ENCODE data around the gene CD79A. TPM values are rescaled to one million over a fixed set of nuclear protein-coding genes. Genes with fewer than 3 reads are reported as not detected.
A peak's percentile ranks its signal among the peaks of the same experiment; 100 is the strongest.

The CD79A gene
- total RNA-seq, 2 experiments from 2014 or later = 2.5 to 2.7 TPM

GRCh38 chr19:41928754-41929535 lies 51.9 kb downstream of the CD79A start:
- Mint-ChIP-seq H3K36me3 (ENCODE audit: low read depth) (no peaks in the 10 kb centered on the region), H3K9me3 (no peaks in the 10 kb centered on the region), H3K27ac (peak overlapping the region; percentile 40), H3K27me3 (ENCODE audit: low read depth) (no peaks in the 10 kb centered on the region), H3K4me3 (peak overlapping the region; percentile 73), H3K4me1 (ENCODE audit: low read depth) (peaks cover 23% of the 10 kb centered on the region)
- peak; percentile 64 for DNase-seq
- intact Hi-C loops (cut with micrococcal nuclease) = loop anchor here (1.0 to 2.0 kb wide), 2 partner anchors 16 to 42 kb away; no protein-coding TSS in a partner anchor
- CTCF ChIA-PET = interaction anchor here (0.9 to 1.5 kb wide), 4 partner anchors 10 to 55 kb away, joined by 3 to 5 read pairs (median 4); no protein-coding TSS in a partner anchor

DNA sequence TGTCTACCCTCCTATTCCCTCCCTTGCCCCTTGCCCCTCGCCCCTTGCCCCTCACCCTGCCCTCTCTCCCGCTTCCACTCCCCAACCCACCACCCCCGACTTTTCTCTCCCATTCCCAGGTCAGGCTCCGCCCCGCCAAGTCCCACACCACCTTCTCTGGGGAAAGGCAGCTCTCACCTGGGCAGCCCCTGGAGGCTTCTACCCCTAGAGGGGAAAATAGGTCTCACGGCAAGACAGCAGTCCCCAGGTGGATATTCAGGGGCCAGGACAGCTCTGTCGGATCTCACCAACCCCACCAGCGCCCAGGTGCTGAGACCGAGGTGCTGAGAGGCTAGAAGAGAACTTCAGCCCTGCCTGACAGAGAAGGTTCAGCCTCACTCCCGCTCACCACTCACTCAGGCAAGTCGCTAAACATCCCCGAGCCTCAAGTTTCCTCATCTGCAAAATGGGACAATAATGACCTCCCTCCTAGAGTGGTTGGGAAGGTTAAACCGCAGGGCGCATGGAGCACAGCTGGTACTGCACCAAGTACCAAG lies 52.5 kb downstream of the CD79A start:
- CTCF ChIA-PET = interaction anchor here (1.4 to 1.5 kb wide), 2 partner anchors 12 to 42 kb away, joined by 3 to 4 read pairs; no protein-coding TSS in a partner anchor
- no peaks in the 10 kb centered on the region for H3K27me3 Mint-ChIP-seq (ENCODE audit: low read depth)
- H3K36me3 Mint-ChIP-seq (ENCODE audit: low read depth) = no peaks in the 10 kb centered on the region
- H3K4me1 Mint-ChIP-seq (ENCODE audit: low read depth) = peaks cover 27% of the 10 kb centered on the region
- no peaks in the 10 kb centered on the region for H3K9me3 Mint-ChIP-seq
- intact Hi-C loops (cut with micrococcal nuclease) = loop anchor here (1.0 to 2.0 kb wide), 2 partner anchors 15 to 42 kb away; no protein-coding TSS in a partner anchor
- H3K27ac Mint-ChIP-seq = no peak overlapping the region
- peak overlapping the region; percentile 73 for H3K4me3 Mint-ChIP-seq
- DNase-seq = no peak

GRCh38 chr19:41930322-41930722 lies 53.2 kb downstream of the CD79A start:
- Mint-ChIP-seq H3K27ac (no peak overlapping the region), H3K27me3 (ENCODE audit: low read depth) (no peaks in the 10 kb centered on the region), H3K9me3 (no peaks in the 10 kb centered on the region), H3K36me3 (ENCODE audit: low read depth) (no peaks in the 10 kb centered on the region), H3K4me1 (ENCODE audit: low read depth) (peaks cover 34% of the 10 kb centered on the region), H3K4me3 (peak overlapping the region; percentile 11)
- no peak for DNase-seq
- intact Hi-C loops (cut with micrococcal nuclease) = no loop called here
- CTCF ChIA-PET = interaction anchor here (1.0 to 2.0 kb wide), 4 partner anchors 11 to 57 kb away, joined by 4 to 13 read pairs (median 4); no protein-coding TSS in a partner anchor

Small RNA genes lying within 50 kb of the gene (microRNA-seq; reads per million reads assigned to microRNA genes)
- gene MIR6797 (ENCODE audit: borderline microRNAs expressed, borderline replicate concordance) = 1.6 reads per million

Other genes with a start within 250 kb of the CD79A start
- not detected for gene CEACAM7, start 189.0 kb upstream of the CD79A start, total RNA-seq
- not detected for gene CEACAM5, start 168.7 kb upstream of the CD79A start, total RNA-seq
- gene CEACAM6, start 121.7 kb upstream of the CD79A start, total RNA-seq = not detected
- gene CEACAM3, start 80.7 kb upstream of the CD79A start, total RNA-seq = not detected
- gene LYPD4, start 32.6 kb upstream of the CD79A start, total RNA-seq = not detected
- gene DMRTC2, start 32.2 kb upstream of the CD79A start, total RNA-seq = not detected
- gene RPS19, start 17.0 kb upstream of the CD79A start, total RNA-seq = 1,000 to 10,000 TPM; 4,092 to 4,109 TPM
- gene ARHGEF1, start 5.9 kb downstream of the CD79A start, total RNA-seq = 100 to 1,000 TPM; 246 to 260 TPM
- 1 to 10 TPM in 1 of 2 experiments, under 1 TPM in 1; 0.99 to 1.3 TPM for gene ERFL, start 51.2 kb downstream of the CD79A start, total RNA-seq
- 10 to 100 TPM; 32.8 TPM for gene RABAC1, start 82.0 kb downstream of the CD79A start, total RNA-seq
- 1 to 10 TPM; 1.1 to 1.5 TPM for gene ATP1A3, start 117.0 kb downstream of the CD79A start, total RNA-seq
- 1 to 10 TPM; 1.9 to 2.2 TPM for gene GRIK5, start 192.9 kb downstream of the CD79A start, total RNA-seq
- 1 to 10 TPM; 8.4 to 8.8 TPM for gene ZNF574, start 198.9 kb downstream of the CD79A start, total RNA-seq

All from activated naive CD4-positive, alpha-beta T cell treated with anti-CD3 and anti-CD28 coated beads for 36 hours (primary cell).